ENCODE measurements around the gene KRT27. TPM values are rescaled to one million over a fixed set of nuclear protein-coding genes. Genes with fewer than 3 reads are reported as not detected.

Gene KRT27
- total RNA-seq, 2 experiments from 2014 or later = not detected

- H3K36me3 Mint-ChIP-seq (ENCODE audit: low read depth) = no peaks in the 10 kb centered on the region
- no peak overlapping the region for H3K4me3 ChIP-seq (ENCODE audit: low read length)
These were observed 55.4 kb downstream of the KRT27 start for GRCh38 chr17:40726919-40727318.

More at GRCh38 chr17:40726919-40727318, 55.4 kb downstream of the KRT27 start:
- Histone ChIP-seq H3K27me3 (ENCODE audit: control insufficient read depth in 1 of 2, insufficient read depth in 2 of 2, low read length in 2 of 2) (peaks cover 0 to 24% of the 10 kb centered on the region in 2 experiments), H3K36me3 (ENCODE audit: insufficient read depth, low read length) (no peaks in the 10 kb centered on the region), H3K9me3 (ENCODE audit: control insufficient read depth in 1 of 2, insufficient read depth in 1 of 2, low read length in 2 of 2) (no peaks in the 10 kb centered on the region), H3K4me1 (ENCODE audit: insufficient read depth, low read length) (no peaks in the 10 kb centered on the region), H3K27ac (ENCODE audit: low read depth in 1 of 2, low read length in 2 of 2) (no peak overlapping the region)
- TF ChIP-seq, protein P1, sequence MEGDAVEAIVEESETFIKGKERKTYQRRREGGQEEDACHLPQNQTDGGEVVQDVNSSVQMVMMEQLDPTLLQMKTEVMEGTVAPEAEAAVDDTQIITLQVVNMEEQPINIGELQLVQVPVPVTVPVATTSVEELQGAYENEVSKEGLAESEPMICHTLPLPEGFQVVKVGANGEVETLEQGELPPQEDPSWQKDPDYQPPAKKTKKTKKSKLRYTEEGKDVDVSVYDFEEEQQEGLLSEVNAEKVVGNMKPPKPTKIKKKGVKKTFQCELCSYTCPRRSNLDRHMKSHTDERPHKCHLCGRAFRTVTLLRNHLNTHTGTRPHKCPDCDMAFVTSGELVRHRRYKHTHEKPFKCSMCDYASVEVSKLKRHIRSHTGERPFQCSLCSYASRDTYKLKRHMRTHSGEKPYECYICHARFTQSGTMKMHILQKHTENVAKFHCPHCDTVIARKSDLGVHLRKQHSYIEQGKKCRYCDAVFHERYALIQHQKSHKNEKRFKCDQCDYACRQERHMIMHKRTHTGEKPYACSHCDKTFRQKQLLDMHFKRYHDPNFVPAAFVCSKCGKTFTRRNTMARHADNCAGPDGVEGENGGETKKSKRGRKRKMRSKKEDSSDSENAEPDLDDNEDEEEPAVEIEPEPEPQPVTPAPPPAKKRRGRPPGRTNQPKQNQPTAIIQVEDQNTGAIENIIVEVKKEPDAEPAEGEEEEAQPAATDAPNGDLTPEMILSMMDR (IDR thresholded peaks at IDR 0.05) = peak; percentile 46
- H3K9me3 Mint-ChIP-seq = no peaks in the 10 kb centered on the region
- peak in 3 of 14 experiments; percentile 29 to 38 (median 33) for DNase-seq
- intact Hi-C loops (cut with DNase I, micrococcal nuclease) = loop anchor here (1.0 to 10.0 kb wide), 4 partner anchors 107 to 370 kb away; partner anchors contain the start of gene CCR7 (in 1 of the 2)
- ATAC-seq (ENCODE audit: poor library complexity) = no peak
- H3K4me1 Mint-ChIP-seq (ENCODE audit: low read depth) = no peaks in the 10 kb centered on the region
- CTCF ChIA-PET = no interaction called here
- POLR2A ChIA-PET = no interaction called here
- no peak overlapping the region for H3K4me3 Mint-ChIP-seq
- no peak overlapping the region for H3K27ac Mint-ChIP-seq
- peaks cover 41% of the 10 kb centered on the region for H3K27me3 Mint-ChIP-seq

Other genes starting within 250 kb of the KRT27 start
- gene CCR7, start 217.1 kb downstream of the KRT27 start, total RNA-seq = 100 to 1,000 TPM; 170 to 180 TPM
- 10 to 100 TPM; 65.4 to 68.6 TPM for gene SMARCE1, start 134.7 kb downstream of the KRT27 start, total RNA-seq
- not detected for gene KRT222, start 117.4 kb downstream of the KRT27 start, total RNA-seq
- not detected for gene KRT24, start 78.8 kb downstream of the KRT27 start, total RNA-seq
- gene KRT25, start 27.2 kb downstream of the KRT27 start, total RNA-seq = not detected
- gene KRT26, start 10.3 kb downstream of the KRT27 start, total RNA-seq = not detected
- gene KRT28, start 17.4 kb upstream of the KRT27 start, total RNA-seq = not detected
- gene KRT10, start 40.1 kb upstream of the KRT27 start, total RNA-seq = 10 to 100 TPM; 32.2 to 37.1 TPM
- gene KRT12, start 84.7 kb upstream of the KRT27 start, total RNA-seq = not detected
- not detected for gene KRT20, start 102.7 kb upstream of the KRT27 start, total RNA-seq
- gene KRT23, start 155.1 kb upstream of the KRT27 start, total RNA-seq = not detected
- not detected for gene KRT39, start 184.4 kb upstream of the KRT27 start, total RNA-seq
- not detected for gene KRT40, start 201.8 kb upstream of the KRT27 start, total RNA-seq
- not detected for gene KRTAP3-3, start 211.6 kb upstream of the KRT27 start, total RNA-seq
- not detected for gene KRTAP3-2, start 217.4 kb upstream of the KRT27 start, total RNA-seq
- gene KRTAP3-1, start 226.6 kb upstream of the KRT27 start, total RNA-seq = not detected
- gene KRTAP1-5, start 244.7 kb upstream of the KRT27 start, total RNA-seq = not detected
- gene KRTAP1-4, start 247.6 kb upstream of the KRT27 start, total RNA-seq = not detected

Measured in CD4-positive, alpha-beta T cell (primary cell).